Hematopoietic multipotent progenitor cell treated with erythropoietin and hydrocortisone succinate and interleukin-3 and kit ligand, for 8 days (in vitro differentiated cells): Measurements from ENCODE around the gene ADRB1.

Source experiments
- DNase-seq: peaks from one replicate; pipeline ENCODE4 v3.0.0-alpha.2; 2015

ADRB1 gene

GRCh38 chr10:114043532-114044246 is at the start of gene ADRB1:
Gene ADRB1 (plus strand): TSS chr10:114043866. CDS start chr10:114044133, 267 bp downstream.
- DNase-seq: no peak

GRCh38 chr10:113995201-113995600 is 48.5 kb upstream of the ADRB1 start:
- DNase-seq: no peak

- DNase-seq: no peak
Observed at GRCh38 chr10:113997428-113997827, 46.2 kb upstream of the ADRB1 start.

- no peak for DNase-seq
Observed at GRCh38 chr10:113999531-113999930, 44.1 kb upstream of the ADRB1 start.

- no peak for DNase-seq
Observed at GRCh38 chr10:114000457-114001010, 43.1 kb upstream of the ADRB1 start.

- no peak for DNase-seq
Observed at GRCh38 chr10:114002422-114002821, 41.2 kb upstream of the ADRB1 start.

- no peak for DNase-seq
Observed at GRCh38 chr10:114003161-114003941, 40.3 kb upstream of the ADRB1 start.

GRCh38 chr10:114009281-114009996 is 34.2 kb upstream of the ADRB1 start:
- no peak for DNase-seq

GRCh38 chr10:114010316-114010715 is 33.4 kb upstream of the ADRB1 start:
- no peak for DNase-seq

- DNase-seq: no peak
Observed at GRCh38 chr10:114012650-114013049, 31.0 kb upstream of the ADRB1 start.

- no peak for DNase-seq
Observed at GRCh38 chr10:114015708-114016107, 28.0 kb upstream of the ADRB1 start.

- DNase-seq: no peak
Observed at GRCh38 chr10:114017271-114017670, 26.4 kb upstream of the ADRB1 start.

GRCh38 chr10:114017873-114018272 is 25.8 kb upstream of the ADRB1 start:
- DNase-seq: no peak

- DNase-seq: no peak
Observed at GRCh38 chr10:114019226-114019625, 24.4 kb upstream of the ADRB1 start.

GRCh38 chr10:114021154-114021553 is 22.5 kb upstream of the ADRB1 start:
- DNase-seq: no peak

- DNase-seq: no peak
Observed at GRCh38 chr10:114021717-114022680, 21.7 kb upstream of the ADRB1 start.

- no peak for DNase-seq
Observed at GRCh38 chr10:114022766-114023597, 20.7 kb upstream of the ADRB1 start.

GRCh38 chr10:114024876-114025610 is 18.6 kb upstream of the ADRB1 start:
- peak; percentile 46 for DNase-seq

- DNase-seq: no peak
Observed at GRCh38 chr10:114025611-114026130, 18.0 kb upstream of the ADRB1 start.
